IPS-18a (cell line): ENCODE results near the gene MED31.

Experiments used
- H3K27ac ChIP-seq: one replicate; pipeline ENCODE4 v1.5.1; 2013; ENCODE audit warnings: low read length
- H3K27me3 ChIP-seq: one replicate; pipeline ENCODE4 v1.6.1; 2013; ENCODE audit warnings: mild to moderate bottlenecking, low read length; ENCODE audit not compliant: control insufficient read depth, insufficient read depth
- H3K36me3 ChIP-seq: one replicate; pipeline ENCODE4 v1.6.1; 2013; ENCODE audit warnings: low read depth, low read length; ENCODE audit not compliant: control insufficient read depth
- H3K4me1 ChIP-seq: one replicate; pipeline ENCODE4 v1.6.1; 2013; ENCODE audit warnings: low read depth, low read length; ENCODE audit not compliant: control insufficient read depth
- H3K4me3 ChIP-seq: one replicate; pipeline ENCODE4 v1.5.1; 2013; ENCODE audit warnings: low read length
- H3K9ac ChIP-seq: one replicate; pipeline ENCODE4 v1.6.1; 2013; ENCODE audit warnings: mild to moderate bottlenecking, low read length, moderate library complexity
- H3K9me3 ChIP-seq: one replicate; pipeline ENCODE4 v1.6.1; 2013; ENCODE audit warnings: low read depth, low read length; ENCODE audit not compliant: control insufficient read depth

MED31 gene

DNA sequence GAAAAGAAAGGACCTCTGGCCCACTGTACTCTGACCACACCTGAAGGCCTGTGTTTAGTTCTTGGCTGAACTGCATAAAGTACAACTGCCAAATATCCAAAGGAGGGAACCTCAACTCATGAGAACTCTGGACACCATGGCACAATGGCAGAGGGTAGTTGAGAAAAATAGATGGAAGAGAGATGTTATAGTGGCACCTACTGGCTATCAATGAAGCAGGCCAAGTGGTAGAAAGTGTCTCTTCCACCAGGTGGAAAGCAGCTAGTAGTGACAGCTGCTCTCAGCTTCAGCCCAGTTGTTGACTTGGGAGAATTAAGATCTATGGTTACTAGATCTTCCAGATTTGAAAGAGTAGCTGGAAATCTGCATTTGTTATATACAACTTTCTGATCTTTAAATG lies 3.2 kb downstream of the MED31 start:
- H3K27ac ChIP-seq: no peak overlapping the region
- peaks cover 6% of the 10 kb centered on the region for H3K4me1 ChIP-seq
- H3K36me3 ChIP-seq: peaks cover 26% of the 10 kb centered on the region
- no peak overlapping the region for H3K4me3 ChIP-seq
- H3K9ac ChIP-seq: no peak overlapping the region
- H3K27me3 ChIP-seq: peaks cover 12% of the 10 kb centered on the region
- no peaks in the 10 kb centered on the region for H3K9me3 ChIP-seq

DNA sequence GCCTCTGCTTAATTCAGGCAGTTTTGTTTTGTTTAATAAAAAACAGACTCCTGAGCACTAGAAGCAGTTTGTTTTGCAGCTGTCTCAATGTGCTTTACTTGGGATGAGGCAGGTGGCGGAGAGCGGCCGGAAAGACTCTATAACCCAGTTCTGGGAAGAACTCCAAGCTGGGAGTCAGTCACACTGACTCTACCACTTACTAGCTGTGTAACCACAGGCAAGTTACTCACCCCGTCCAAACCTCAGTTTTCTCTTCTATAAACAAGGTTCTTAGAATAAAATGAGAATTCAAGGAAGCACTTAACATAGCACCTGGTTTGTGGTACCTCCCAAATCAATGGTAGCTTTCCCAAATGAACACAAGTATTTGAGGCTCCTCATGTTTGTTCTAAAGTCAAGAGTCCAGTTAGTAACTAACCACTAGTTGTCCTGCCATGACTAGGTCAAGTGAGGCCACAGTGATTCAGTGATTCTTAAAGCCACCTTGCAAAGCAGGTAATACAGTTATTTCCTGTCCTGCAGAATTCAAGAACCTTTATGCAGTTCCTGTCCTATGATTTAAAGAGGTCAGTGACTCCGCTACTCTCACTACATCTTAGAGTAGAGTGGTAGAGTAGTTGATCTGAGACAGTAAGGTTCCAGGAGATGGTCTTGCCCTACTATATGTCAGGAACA lies 7.8 kb downstream of the MED31 start:
- H3K4me1 ChIP-seq: peaks cover 9% of the 10 kb centered on the region
- H3K27me3 ChIP-seq: no peaks in the 10 kb centered on the region
- H3K9ac ChIP-seq: no peak overlapping the region
- H3K36me3 ChIP-seq: peaks cover 35% of the 10 kb centered on the region
- H3K9me3 ChIP-seq: no peaks in the 10 kb centered on the region
- no peak overlapping the region for H3K27ac ChIP-seq
- H3K4me3 ChIP-seq: no peak overlapping the region

DNA sequence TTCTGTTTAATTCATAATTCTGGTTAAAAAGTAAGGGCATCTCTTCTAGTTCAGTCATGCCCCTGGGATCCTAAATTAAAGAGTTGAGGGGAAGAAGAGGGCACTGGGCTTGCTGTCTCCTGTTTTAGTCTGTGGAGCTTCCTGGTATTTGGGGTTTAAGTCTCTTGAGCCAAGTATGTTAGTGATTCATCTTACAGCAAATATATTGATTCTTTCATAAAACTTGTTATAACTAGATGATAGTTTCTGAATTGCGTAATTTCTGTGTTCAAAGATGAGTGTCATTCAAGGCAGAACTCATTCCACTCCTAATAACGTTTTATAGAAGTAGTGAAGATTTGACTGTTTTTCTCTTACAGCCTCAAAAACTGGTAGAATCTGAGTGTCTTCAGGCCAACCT lies 8.8 kb downstream of the MED31 start:
- no peak overlapping the region for H3K9ac ChIP-seq

DNA sequence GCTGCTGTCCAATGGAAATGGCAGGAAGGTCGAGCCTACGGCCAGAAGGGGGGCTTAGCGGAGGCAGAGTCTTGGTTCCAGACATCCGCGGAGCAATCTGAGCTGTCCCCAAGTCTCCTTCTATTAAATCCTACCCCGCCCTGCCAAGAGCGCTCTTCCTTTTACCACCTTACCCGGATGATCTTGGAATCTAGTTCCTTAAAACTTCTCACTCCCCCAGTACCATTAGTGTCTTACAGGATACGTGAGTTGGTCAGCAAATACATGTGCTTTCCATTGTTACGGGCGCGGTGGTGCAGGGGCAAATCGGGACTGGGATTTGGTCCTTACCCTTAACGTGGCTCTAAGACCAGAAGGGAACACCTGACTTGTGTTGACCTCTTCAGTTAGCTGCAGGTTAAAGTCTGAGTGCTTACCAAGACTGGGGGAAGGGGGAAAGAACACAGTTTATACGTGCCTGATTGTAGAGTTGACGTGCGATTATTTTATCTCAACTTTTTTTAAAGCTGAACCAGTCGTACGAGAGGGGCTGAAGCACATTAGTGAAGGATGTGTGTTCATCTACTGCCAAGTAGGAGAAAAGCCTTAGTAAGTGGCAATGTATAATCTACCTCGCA lies 10.1 kb downstream of the MED31 start:
- no peaks in the 10 kb centered on the region for H3K9me3 ChIP-seq
- peak overlapping the region; percentile 81 for H3K27ac ChIP-seq
- H3K4me1 ChIP-seq: peaks cover 9% of the 10 kb centered on the region
- H3K27me3 ChIP-seq: no peaks in the 10 kb centered on the region
- peaks cover 30% of the 10 kb centered on the region for H3K36me3 ChIP-seq
- peak overlapping the region; percentile 89 for H3K4me3 ChIP-seq
- H3K9ac ChIP-seq: peak overlapping the region; percentile 88

More for the DNA sequence above, 8.8 kb downstream of the MED31 start:
- H3K27me3 ChIP-seq: no peaks in the 10 kb centered on the region
- no peaks in the 10 kb centered on the region for H3K9me3 ChIP-seq
- H3K4me3 ChIP-seq: no peak overlapping the region
- no peak overlapping the region for H3K27ac ChIP-seq
- peaks cover 9% of the 10 kb centered on the region for H3K4me1 ChIP-seq
- peaks cover 32% of the 10 kb centered on the region for H3K36me3 ChIP-seq

DNA sequence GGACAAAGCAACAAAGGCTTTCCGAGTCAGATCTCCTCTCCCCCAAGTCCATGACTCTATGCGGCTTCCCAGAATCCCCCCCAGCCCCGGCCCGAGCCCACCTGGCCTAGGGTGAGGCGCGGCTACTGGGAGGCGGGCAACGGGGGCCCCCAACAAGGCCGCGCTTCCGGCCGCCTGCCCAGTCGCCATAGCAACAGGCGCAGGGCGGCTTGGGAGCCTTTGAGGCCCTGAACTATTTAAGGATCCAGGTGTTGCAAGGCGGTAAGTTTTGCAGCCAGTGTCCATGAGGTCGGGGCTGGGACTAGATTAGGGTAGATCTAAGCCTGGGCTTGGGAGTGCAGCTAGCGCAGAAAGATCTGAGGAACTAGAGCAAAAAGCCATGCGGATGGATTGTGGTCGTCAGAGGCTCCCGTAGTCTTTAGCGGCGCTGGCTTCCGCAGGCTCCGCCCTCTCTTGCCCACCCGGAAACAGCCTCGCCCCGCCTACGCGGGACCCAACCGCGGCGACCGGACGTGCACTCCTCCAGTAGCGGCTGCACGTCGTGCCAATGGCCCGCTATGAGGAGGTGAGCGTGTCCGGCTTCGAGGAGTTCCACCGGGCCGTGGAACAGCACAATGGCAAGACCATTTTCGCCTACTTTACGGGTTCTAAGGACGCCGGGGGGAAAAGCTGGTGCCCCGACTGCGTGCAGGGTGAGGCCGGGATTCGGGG lies 10.7 kb downstream of the MED31 start, which contains the start of the genes KIAA0753 and TXNDC17:
Gene KIAA0753 (minus strand): TSS at position 176 of the 711 bp plus-strand sequence. CDS start 5,608 bp downstream, outside the sequence.
Gene TXNDC17 (plus strand): TSS at position 525 of the 711 bp plus-strand sequence. CDS start 23 bp downstream, at position 548.
- H3K4me3 ChIP-seq: peak within 1 kb of the TSS; percentile 89
- peaks cover 9% of the 10 kb centered on the region for H3K4me1 ChIP-seq
- H3K27ac ChIP-seq: peak within 1 kb of the TSS; percentile 84
- no peaks in the 10 kb centered on the region for H3K27me3 ChIP-seq
- H3K9ac ChIP-seq: peak within 1 kb of the TSS; percentile 88
- H3K9me3 ChIP-seq: no peaks in the 10 kb centered on the region
- H3K36me3 ChIP-seq: peaks cover 30% of the 10 kb centered on the region

DNA sequence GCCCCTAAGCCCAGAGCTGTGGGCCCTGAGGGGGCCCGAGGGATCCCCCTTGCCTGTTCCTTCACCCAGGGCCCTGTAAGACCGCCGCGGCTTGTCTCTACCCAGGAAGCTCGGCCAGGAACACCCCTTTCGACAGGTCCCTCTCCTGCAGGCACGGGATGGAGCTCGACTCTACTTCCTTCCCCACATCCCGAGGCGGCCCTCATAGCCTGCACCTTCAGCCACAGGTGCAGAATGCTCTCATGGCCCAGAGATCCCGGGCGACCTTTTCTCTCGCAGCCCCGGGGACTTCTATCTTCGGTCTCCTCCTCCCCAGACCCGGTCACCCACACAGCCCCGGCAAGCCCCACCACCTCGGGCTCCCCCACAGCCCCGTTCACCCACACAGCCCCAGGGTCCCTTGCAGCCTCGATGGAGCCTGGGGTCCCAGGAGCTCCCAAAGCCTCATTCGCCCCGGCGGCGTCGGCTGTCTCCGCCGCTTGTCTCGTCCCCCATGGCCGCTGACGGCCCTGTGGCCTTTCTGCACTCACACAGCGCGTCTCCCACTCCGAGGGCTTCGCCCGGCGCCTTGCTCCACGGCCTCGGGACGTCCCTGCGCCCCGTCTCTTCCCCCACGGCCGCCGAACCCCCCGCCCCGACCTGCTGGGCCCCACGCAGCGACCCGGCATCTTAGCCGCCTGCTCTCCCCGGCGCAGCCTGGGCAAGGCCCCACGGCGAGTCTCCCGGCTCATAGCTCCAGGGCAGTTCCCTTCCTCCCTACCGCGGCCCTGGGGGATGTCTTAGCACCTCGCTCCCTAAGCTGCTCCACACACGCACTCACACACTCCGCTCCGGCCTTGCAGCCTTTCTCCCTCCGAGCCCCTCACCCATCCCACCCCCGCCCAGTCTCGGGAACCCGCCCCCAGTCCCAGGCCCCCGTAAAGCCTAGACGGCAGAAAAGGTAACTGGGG lies 11.5 kb downstream of the MED31 start:
- no peaks in the 10 kb centered on the region for H3K27me3 ChIP-seq
- peaks cover 24% of the 10 kb centered on the region for H3K36me3 ChIP-seq
- no peaks in the 10 kb centered on the region for H3K9me3 ChIP-seq
- H3K4me1 ChIP-seq: peaks cover 9% of the 10 kb centered on the region
- H3K27ac ChIP-seq: peak overlapping the region; percentile 84
- peak overlapping the region; percentile 89 for H3K4me3 ChIP-seq
- peak overlapping the region; percentile 88 for H3K9ac ChIP-seq

DNA sequence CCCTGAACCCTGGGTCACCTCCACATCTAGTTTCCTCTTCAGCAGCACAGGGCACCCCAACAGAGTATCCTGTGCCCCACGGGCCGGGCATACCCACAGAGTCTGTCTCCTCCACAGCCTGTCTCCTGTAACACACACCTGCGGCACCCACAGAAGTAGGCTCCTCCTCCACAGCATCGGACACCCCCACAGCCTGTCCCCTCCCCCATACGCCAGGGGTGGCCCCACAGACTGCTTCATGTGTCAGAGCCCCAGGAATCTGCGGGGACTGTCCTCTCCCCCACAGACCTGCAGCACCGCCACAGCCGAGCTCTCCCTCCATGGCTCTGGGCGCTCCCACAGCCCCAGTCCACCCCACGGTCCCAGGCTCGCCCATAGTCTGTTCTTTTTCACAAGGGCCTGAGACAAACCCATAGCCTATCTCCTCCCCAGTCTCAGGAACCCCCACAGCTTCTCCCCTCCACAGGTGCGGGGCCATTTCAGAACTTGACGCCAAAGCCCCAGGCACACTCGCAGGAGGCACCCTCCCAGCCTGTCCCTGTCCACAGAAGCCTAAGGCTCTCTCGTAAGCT lies 12.3 kb downstream of the MED31 start:
- Histone ChIP-seq H3K27ac (no peak overlapping the region), H3K9ac (peak overlapping the region; percentile 88)

DNA sequence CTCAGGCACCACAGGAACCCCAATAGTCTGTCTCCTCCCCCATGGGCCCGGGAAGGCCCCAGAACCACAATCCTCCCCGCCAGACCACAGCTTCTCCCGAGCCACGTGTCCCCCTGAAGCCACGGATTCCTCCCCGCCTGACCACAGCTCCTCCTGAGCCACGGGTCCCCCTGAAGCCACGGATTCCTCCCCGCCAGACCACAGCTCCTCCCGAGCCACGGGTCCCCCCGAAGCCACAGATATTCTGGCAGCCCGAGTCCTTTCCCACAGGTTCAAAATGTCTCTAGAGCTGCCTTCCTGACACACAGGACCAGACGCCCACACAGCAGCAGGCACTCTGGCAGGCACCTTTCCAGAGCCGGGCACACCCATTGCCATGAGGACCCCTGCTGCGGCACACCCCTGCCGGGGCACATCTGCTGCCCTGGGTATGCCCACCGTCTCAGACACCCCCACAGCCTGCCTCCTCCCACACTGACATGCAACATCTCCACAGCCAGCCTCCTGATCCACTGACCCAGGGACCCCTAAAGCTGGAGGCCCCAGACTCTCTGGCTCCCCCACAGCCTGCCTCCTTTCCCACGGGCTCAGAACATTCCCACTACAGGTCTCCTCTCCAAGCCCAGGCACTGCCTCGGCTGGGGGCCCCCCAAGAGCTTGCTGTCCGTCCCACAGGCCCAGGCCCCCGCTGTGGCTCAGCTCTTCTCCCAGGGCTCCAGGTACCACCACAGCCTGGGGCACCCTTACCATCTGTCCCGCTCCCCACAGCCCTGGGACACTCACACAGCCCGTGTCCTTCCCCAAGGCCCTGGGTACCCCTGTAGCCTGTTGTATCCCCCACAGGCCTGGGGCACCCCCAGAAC lies 13.1 kb downstream of the MED31 start:
- Histone ChIP-seq H3K27me3 (no peaks in the 10 kb centered on the region), H3K4me3 (no peak overlapping the region), H3K9ac (no peak overlapping the region), H3K4me1 (peaks cover 9% of the 10 kb centered on the region), H3K27ac (no peak overlapping the region), H3K9me3 (no peaks in the 10 kb centered on the region), H3K36me3 (peaks cover 20% of the 10 kb centered on the region)

More for the DNA sequence above, 12.3 kb downstream of the MED31 start:
- H3K4me3 ChIP-seq: peak overlapping the region; percentile 89
- peaks cover 22% of the 10 kb centered on the region for H3K36me3 ChIP-seq
- no peaks in the 10 kb centered on the region for H3K9me3 ChIP-seq
- peaks cover 9% of the 10 kb centered on the region for H3K4me1 ChIP-seq
- H3K27me3 ChIP-seq: no peaks in the 10 kb centered on the region

DNA sequence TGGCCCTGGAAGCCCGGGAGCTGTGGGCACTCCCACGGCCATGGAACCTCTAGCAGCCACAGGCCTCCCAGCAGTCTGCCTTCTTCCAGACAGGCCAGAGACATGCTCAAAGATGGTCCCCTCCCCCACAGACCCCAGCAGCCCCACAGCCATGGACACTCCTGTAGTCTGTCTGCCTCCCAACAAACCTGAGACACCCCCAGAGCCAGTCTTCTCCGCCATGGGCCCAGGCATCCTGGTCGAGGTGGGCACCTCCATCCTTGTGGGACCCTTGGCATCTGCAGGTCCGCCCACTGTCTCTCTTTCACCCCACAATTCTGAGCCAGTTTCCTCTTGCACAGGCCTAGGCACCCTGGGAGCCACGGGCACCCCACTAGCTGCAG lies 14.0 kb downstream of the MED31 start:
- no peak overlapping the region for H3K27ac ChIP-seq
- no peaks in the 10 kb centered on the region for H3K27me3 ChIP-seq
- H3K36me3 ChIP-seq: peaks cover 20% of the 10 kb centered on the region
- peaks cover 9% of the 10 kb centered on the region for H3K4me1 ChIP-seq
- no peak overlapping the region for H3K4me3 ChIP-seq
- H3K9me3 ChIP-seq: no peaks in the 10 kb centered on the region
- no peak overlapping the region for H3K9ac ChIP-seq
